HepG2 (cell line): ENCODE measurements around the gene SCML1. TPM values are rescaled to one million over a fixed set of nuclear protein-coding genes. Genes with fewer than 3 reads are reported as not detected.

Source experiments
- ELF4 ChIP-seq: sonication (generic); formaldehyde crosslinking; IDR thresholded peaks from 2 replicates; pipeline ENCODE4 v1.5.0; 2020; ENCODE audit warnings: missing genetic modification reagents, mild to moderate bottlenecking, moderate library complexity, borderline replicate concordance
- HMGXB4 ChIP-seq, 2 experiments: sonication (generic) in 1 of 2; formaldehyde crosslinking in 1 of 2; IDR thresholded peaks; 2 replicates each; pipeline versions ENCODE4 v1.4.0 to v1.6.1; 2018 to 2020; ENCODE audit warnings: missing genetic modification reagents in 2 of 2, borderline replicate concordance in 1 of 2, low read depth in 1 of 2, mild to moderate bottlenecking in 1 of 2, missing biosample characterization in 1 of 2
- NR0B2 ChIP-seq: sonication (generic); formaldehyde crosslinking; IDR thresholded peaks from 2 replicates; pipeline ENCODE4 v1.4.0; 2020; ENCODE audit warnings: mild to moderate bottlenecking, missing genetic modification reagents
- RFX1 ChIP-seq: fragments of 450-650 bp; IDR thresholded peaks from 2 replicates; pipeline ENCODE4 v1.6.1; 2017
- SOX6 ChIP-seq, 2 experiments: fragments of 450-650 bp in 1 of 2; sonication (generic) in 1 of 2; formaldehyde crosslinking in 1 of 2; IDR thresholded peaks; 2 replicates each; pipeline versions ENCODE4 v1.4.0 to v1.6.1; 2017 to 2020; ENCODE audit warnings: antibody characterized with exemption in 1 of 2, mild to moderate bottlenecking in 1 of 2, missing genetic modification reagents in 1 of 2
- SRSF4 ChIP-seq: fragments of 200-400 bp; formaldehyde crosslinking; IDR thresholded peaks from one replicate; pipeline ENCODE4 v1.6.1; 2018; ENCODE audit warnings: mild to moderate bottlenecking, low read depth, low read length, moderate library complexity; ENCODE audit not compliant: poor library complexity, severe bottlenecking
- ZNF264 ChIP-seq: sonication (generic); formaldehyde crosslinking; IDR thresholded peaks from 2 replicates; pipeline ENCODE4 v1.4.0; 2020; ENCODE audit warnings: missing genetic modification reagents
- ZNF367 ChIP-seq: sonication (generic); formaldehyde crosslinking; IDR thresholded peaks from 2 replicates; pipeline ENCODE4 v1.4.0; 2020; ENCODE audit warnings: missing genetic modification reagents, borderline replicate concordance
- polyA plus RNA-seq, 8 experiments: library from polyadenylated mRNA; depleted of rRNA in 3 of 8; stranded (reverse) in 7 of 8; unstranded in 1 of 8; fragments of >200 nt; fragmentation: Illumina TruSeq in 4 of 8; extraction: Trizol in 4 of 8; gene quantifications; 2 replicates each; pipeline versions ENCODE4 v1.2.1 to v1.2.3, GENCODE V29; 2011 to 2016; ENCODE audit warnings: low read depth in 4 of 8, missing spikeins in 1 of 8, mixed read lengths in 1 of 8; ENCODE audit not compliant: insufficient read depth in 1 of 8
- total RNA-seq, 5 experiments: library from RNA; depleted of rRNA; stranded (reverse); fragments of >200 nt; fragmentation: Illumina TruSeq; extraction: Trizol; gene quantifications; 2 replicates each; pipeline ENCODE4 v1.2.3, GENCODE V29; 2016; ENCODE audit warnings: low read depth in 1 of 5
- TF ChIP-seq, protein P1 (sequence below): sonication (generic); formaldehyde crosslinking; IDR thresholded peaks from 2 replicates; pipeline ENCODE4 v1.5.0; 2020; ENCODE audit warnings: mild to moderate bottlenecking, missing genetic modification reagents, borderline replicate concordance
- TF ChIP-seq, protein P2 (sequence below): sonication (generic); formaldehyde crosslinking; IDR thresholded peaks from 2 replicates; pipeline ENCODE4 v1.5.1; 2020; ENCODE audit warnings: mild to moderate bottlenecking, missing genetic modification reagents, borderline replicate concordance

The SCML1 gene
- total and polyA plus RNA-seq, 2 of the 13 experiments (the other 11 are each of a cell fraction or from before 2014, with no cell fraction given) = 24.2 to 129 TPM

GRCh38 chrX:17759990-17760389 is 22.7 kb downstream of the SCML1 start (continued):
- TF ChIP-seq, protein P1, sequence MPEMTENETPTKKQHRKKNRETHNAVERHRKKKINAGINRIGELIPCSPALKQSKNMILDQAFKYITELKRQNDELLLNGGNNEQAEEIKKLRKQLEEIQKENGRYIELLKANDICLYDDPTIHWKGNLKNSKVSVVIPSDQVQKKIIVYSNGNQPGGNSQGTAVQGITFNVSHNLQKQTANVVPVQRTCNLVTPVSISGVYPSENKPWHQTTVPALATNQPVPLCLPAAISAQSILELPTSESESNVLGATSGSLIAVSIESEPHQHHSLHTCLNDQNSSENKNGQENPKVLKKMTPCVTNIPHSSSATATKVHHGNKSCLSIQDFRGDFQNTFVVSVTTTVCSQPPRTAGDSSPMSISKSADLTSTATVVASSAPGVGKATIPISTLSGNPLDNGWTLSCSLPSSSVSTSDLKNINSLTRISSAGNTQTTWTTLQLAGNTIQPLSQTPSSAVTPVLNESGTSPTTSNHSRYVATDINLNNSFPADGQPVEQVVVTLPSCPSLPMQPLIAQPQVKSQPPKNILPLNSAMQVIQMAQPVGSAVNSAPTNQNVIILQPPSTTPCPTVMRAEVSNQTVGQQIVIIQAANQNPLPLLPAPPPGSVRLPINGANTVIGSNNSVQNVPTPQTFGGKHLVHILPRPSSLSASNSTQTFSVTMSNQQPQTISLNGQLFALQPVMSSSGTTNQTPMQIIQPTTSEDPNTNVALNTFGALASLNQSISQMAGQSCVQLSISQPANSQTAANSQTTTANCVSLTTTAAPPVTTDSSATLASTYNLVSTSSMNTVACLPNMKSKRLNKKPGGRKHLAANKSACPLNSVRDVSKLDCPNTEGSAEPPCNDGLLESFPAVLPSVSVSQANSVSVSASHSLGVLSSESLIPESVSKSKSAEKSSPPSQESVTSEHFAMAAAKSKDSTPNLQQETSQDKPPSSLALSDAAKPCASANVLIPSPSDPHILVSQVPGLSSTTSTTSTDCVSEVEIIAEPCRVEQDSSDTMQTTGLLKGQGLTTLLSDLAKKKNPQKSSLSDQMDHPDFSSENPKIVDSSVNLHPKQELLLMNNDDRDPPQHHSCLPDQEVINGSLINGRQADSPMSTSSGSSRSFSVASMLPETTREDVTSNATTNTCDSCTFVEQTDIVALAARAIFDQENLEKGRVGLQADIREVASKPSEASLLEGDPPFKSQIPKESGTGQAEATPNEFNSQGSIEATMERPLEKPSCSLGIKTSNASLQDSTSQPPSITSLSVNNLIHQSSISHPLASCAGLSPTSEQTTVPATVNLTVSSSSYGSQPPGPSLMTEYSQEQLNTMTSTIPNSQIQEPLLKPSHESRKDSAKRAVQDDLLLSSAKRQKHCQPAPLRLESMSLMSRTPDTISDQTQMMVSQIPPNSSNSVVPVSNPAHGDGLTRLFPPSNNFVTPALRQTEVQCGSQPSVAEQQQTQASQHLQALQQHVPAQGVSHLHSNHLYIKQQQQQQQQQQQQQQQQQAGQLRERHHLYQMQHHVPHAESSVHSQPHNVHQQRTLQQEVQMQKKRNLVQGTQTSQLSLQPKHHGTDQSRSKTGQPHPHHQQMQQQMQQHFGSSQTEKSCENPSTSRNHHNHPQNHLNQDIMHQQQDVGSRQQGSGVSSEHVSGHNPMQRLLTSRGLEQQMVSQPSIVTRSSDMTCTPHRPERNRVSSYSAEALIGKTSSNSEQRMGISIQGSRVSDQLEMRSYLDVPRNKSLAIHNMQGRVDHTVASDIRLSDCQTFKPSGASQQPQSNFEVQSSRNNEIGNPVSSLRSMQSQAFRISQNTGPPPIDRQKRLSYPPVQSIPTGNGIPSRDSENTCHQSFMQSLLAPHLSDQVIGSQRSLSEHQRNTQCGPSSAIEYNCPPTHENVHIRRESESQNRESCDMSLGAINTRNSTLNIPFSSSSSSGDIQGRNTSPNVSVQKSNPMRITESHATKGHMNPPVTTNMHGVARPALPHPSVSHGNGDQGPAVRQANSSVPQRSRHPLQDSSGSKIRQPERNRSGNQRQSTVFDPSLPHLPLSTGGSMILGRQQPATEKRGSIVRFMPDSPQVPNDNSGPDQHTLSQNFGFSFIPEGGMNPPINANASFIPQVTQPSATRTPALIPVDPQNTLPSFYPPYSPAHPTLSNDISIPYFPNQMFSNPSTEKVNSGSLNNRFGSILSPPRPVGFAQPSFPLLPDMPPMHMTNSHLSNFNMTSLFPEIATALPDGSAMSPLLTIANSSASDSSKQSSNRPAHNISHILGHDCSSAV (CRISPR knock-in tag) = no peak
- TF ChIP-seq SOX6 (IDR thresholded peaks at IDR 0.05) (no peak), SOX6 (CRISPR knock-in tag; IDR thresholded peaks at IDR 0.05) (no peak), ZNF367 (no peak), SRSF4 (no peak), ZNF264 (CRISPR knock-in tag) (no peak), HMGXB4 (CRISPR knock-in tag; IDR thresholded peaks at IDR 0.05; ENCODE audit: borderline replicate concordance in 1 of 2, low read depth in 1 of 2) (no peak), ELF4 (CRISPR knock-in tag) (no peak), RFX1 (no peak), NR0B2 (CRISPR knock-in tag) (no peak)
- TF ChIP-seq, protein P2, sequence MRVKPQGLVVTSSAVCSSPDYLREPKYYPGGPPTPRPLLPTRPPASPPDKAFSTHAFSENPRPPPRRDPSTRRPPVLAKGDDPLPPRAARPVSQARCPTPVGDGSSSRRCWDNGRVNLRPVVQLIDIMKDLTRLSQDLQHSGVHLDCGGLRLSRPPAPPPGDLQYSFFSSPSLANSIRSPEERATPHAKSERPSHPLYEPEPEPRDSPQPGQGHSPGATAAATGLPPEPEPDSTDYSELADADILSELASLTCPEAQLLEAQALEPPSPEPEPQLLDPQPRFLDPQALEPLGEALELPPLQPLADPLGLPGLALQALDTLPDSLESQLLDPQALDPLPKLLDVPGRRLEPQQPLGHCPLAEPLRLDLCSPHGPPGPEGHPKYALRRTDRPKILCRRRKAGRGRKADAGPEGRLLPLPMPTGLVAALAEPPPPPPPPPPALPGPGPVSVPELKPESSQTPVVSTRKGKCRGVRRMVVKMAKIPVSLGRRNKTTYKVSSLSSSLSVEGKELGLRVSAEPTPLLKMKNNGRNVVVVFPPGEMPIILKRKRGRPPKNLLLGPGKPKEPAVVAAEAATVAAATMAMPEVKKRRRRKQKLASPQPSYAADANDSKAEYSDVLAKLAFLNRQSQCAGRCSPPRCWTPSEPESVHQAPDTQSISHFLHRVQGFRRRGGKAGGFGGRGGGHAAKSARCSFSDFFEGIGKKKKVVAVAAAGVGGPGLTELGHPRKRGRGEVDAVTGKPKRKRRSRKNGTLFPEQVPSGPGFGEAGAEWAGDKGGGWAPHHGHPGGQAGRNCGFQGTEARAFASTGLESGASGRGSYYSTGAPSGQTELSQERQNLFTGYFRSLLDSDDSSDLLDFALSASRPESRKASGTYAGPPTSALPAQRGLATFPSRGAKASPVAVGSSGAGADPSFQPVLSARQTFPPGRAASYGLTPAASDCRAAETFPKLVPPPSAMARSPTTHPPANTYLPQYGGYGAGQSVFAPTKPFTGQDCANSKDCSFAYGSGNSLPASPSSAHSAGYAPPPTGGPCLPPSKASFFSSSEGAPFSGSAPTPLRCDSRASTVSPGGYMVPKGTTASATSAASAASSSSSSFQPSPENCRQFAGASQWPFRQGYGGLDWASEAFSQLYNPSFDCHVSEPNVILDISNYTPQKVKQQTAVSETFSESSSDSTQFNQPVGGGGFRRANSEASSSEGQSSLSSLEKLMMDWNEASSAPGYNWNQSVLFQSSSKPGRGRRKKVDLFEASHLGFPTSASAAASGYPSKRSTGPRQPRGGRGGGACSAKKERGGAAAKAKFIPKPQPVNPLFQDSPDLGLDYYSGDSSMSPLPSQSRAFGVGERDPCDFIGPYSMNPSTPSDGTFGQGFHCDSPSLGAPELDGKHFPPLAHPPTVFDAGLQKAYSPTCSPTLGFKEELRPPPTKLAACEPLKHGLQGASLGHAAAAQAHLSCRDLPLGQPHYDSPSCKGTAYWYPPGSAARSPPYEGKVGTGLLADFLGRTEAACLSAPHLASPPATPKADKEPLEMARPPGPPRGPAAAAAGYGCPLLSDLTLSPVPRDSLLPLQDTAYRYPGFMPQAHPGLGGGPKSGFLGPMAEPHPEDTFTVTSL (CRISPR knock-in tag) = no peak
